GM18907 (cell line): ENCODE measurements around the gene BICDL2.

ENCODE experiments used
- ATAC-seq: cut with Tn5 transposase; IDR thresholded peaks from one replicate; pipeline ENCODE4 v1.9.1; 2021; ENCODE audit warnings: mild to moderate bottlenecking, moderate library complexity; ENCODE audit not compliant: unreplicated experiment

The BICDL2 gene

DNA sequence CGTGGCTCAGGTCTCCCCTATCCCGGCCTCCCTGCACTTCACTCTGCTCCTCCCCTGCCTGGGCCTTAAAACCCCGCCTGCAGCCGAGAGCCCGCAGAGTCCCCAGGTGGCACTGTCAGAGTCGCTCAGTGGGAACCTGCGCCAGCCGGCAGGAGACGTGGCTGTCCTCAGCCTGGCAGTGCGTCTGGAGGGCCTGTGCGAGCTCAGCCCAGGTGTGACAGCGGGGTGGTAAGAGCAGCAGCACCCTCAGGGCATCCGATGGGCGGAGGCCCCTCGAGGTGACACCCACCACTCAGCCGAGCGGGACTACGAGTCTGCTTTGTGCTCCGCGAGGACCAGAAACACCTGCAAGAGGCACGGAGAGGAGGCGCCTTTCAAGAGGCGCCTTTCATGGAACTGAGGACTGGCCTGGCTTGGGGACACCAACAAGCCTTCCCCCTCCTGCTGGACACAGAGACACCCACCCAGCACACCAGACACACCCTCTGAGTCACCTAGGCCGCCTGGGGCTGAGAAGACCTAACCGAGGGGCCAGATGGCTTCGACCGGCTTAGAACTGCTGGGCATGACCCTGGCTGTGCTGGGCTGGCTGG, 23.8 kb downstream of the BICDL2 start, which contains the start of gene CLDN9:
TSS of gene CLDN9 (plus strand) at position 96 of the 593 bp plus-strand sequence. CDS start at position 536, 440 bp downstream.
- ATAC-seq, result no peak

GRCh38 chr16:3012246-3012645, 24.5 kb downstream of the BICDL2 start:
- no peak for ATAC-seq

DNA sequence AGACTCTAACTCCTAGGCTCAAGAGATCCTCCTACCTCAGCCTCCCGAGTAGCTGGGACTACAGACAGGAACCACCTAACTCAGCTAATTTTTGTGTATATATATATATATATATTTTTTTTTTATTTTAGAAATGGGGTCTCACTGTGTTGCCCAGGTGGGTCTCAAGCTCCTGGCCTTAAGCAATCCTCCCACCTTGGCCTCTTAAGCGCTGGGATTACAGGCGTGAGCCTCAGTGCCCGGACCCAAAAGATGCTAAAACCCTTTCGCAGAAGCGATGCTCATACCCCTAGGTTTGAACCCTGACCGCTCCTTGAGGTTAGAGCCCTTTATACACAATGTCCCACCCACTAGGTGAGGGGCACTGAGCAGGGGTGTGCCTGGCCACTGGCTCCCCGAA, 26.2 kb downstream of the BICDL2 start:
- ATAC-seq, result no peak

DNA sequence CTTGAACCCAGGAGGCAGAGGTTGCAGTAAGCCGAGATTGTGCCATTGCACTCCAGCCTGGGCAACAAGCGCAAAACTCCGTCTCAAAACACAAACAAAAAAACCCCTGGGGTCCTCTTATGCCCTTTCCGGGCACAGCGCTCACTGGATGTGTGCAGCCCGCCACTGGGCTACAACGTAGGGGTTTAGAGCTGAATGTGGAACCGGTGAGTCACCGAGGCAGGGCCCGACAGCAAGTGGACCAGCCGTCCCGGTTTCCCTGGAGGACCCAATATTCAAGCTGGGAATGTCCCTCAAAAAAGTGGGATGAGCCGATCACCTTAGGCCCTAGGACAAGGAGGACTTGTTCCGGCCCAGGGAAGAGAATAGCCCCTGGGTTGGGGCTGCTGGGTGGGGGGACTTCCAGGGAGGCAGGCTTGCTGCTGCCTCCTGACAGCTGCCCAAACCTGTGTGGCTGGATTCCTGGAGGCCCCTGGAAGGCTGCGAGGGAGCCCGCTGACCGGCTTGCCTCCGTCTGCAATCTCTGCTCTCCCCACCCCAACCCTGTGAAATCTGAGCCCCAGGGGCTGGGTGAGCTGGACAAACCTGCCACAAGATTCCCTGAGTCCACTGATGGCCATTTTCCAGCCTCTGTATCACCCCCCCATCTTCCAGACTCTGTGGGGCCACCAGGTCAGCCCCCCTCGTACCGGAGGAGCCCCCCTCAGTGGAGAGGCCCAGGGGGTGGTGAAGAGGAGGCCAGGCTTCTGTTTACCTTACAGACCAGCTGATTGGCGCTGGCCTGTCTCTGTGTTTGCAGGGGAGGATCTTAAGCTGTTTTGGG, 27.0 kb downstream of the BICDL2 start:
- ATAC-seq, result no peak

GRCh38 chr16:3008690-3009037, 28.1 kb downstream of the BICDL2 start:
- no peak for ATAC-seq

GRCh38 chr16:3007957-3008689, 28.6 kb downstream of the BICDL2 start:
- no peak for ATAC-seq

GRCh38 chr16:3007059-3007956, 29.4 kb downstream of the BICDL2 start:
- ATAC-seq, result no peak

DNA sequence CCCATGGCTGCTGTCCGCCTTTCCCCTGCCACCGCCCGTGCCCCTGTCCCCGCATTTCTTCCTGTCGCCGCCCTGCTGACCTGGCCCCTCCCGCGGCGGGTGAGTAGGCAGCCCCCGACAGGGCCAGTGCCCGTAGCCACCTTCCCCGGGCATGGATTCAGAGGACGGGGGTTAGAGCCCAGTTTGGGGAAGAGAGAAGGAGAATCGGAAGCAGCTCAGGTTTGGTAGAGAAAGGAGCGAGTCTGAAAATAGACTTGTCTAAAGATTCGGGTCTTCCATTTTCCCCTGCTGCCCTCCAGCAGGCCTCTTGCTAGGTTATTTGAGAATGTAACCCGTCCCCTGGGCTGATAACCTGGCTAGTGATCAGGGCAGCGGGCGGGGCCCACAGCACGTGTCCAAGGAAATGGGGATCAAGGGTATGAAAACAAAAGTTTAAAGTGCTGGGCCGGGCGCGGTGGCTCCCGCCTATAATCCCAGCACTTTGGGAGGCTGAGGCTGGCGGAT, 31.9 kb downstream of the BICDL2 start:
- no peak for ATAC-seq

DNA sequence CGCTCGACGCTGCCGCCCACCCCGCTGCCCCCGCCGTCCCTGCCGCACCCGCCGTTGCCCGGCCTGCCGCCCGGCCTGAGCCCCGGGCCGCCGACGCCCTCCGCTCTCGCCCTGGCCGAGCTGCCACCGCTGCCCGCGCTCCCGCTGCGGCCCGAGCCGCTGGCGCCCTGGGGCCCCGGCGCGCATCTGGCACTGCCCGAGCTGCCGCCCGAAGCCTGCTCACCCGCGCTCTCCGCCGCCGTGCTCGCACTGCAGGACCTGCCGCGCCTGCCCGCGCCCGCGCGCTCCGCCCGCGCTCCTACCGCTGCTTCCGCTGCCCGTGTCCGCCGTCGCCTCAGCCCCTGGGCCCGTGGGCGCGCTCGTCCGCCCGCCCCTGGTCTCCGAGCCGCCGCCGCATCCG, 32.4 kb downstream of the BICDL2 start:
- peak; percentile 7 for ATAC-seq

DNA sequence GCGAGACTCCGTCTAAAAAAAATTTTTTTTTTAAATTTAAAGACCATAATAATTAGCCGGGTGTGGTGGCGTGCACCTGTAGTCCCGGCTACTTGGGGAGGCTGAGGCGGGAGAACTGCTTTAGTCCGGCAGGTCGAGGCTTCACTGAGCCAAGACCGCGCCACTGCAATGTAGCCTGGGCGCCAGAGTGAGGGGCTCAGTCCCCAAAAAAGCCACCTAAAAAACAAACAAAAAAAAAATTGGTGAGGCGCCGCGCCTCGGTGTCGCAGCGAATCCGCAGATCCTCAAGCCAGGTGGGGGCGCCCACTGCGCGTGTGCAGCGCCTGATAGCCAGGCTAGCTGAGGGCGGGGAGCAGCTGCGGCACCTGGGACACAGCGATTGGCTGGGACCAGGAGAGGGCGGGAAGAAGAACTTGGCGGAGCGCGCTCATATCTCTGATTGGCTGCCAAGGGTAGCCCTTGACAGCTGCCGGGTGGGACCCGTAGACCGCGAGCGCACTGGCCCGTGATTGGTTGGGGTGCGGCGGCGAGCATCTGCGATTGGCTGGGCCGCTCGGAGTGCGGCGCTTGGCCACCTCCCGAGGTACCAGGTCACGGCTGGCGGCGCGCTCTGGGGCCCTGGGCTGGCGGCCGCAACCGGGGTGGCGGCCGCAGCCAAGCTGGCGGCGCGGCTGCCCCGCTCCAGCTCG, 33.0 kb downstream of the BICDL2 start:
- peak; percentile 89 for ATAC-seq

DNA sequence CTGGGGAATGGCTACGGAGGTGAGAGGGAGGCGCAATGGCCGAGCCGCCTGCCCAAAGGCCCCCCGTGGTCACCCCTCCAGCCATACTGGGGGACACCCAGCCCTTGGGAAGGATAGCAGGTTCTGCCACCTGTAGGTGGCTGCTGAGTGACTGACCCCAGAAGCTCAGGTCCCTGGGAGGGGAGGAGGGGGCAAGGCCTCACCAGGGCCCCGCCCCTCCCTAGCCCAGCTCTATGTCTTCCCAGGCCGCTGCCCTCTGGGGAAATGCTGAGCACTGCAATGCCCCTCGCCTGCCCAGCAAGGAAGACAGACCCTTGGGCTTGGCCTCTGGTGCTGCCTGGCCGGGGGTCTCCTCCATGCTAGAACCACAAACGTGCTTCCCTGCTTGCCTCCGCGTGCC, 35.4 kb downstream of the BICDL2 start:
- ATAC-seq, result no peak

DNA sequence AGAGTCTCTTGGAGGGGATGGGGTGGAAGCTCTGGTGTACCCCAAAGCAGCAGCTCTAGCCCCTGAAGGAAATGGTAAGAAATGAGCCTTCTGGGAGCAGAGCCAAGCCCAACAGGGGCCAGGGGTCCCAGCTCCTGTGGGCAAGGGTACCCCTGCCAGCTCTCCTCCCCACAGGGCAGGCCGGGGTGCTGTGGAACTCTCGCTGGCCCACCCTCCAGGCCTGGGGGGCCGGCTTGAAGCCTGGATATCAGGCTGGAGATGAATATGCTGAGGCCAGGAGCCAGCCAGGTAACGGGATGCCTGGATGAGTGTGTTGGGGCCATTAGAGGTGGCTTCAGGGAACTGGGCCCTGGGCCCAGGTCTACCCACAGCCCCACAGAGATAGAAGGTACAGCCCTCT, 36.2 kb downstream of the BICDL2 start:
- ATAC-seq, result no peak

DNA sequence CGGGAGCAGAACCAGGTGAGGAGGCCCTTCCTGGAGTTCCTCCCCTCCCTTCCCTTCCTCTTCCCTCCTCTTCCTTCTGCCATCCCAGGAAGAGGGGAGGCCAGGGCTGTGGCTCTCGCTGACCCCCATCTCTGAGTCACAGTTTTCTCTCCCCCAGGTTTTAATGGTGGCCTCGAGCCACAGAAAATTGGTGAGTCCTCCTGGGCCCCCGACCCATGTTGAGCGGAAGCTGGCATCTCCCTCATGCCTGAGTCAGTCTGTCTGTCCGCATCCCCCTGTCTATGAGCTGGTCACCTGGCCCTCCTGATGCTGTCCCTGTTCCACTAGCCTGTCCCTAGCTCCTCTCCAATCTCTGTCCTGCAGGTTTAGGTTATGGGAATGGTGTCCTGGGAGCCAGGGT, 36.8 kb downstream of the BICDL2 start:
- ATAC-seq, result no peak

- no peak for ATAC-seq
These were observed 40.4 kb downstream of the BICDL2 start for GRCh38 chr16:2996298-2996697.

GRCh38 chr16:2992383-2993081, 44.2 kb downstream of the BICDL2 start:
- no peak for ATAC-seq

- no peak for ATAC-seq
These were observed 45.0 kb downstream of the BICDL2 start for GRCh38 chr16:2991566-2992261.

DNA sequence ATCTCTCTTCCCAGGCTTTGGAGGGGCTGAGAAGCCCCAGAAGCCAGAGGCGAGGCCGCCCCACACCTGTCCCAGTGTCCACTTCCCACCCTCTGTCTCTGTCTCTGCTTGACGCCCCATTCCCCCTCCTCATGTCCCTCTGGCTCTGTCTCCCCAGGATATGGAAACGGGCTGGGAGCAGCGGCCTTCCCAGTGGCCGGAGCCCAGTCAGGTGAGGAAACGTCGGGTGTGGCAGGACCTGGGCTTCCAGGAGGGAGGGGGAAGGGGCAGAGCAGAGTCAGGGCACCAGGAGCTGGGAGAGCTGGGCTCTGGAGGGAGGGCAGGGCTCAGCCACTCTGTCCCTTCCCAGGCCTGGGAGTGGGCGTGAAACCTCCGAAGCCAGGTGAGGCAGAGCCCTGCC, 45.9 kb downstream of the BICDL2 start:
- ATAC-seq, result no peak

DNA sequence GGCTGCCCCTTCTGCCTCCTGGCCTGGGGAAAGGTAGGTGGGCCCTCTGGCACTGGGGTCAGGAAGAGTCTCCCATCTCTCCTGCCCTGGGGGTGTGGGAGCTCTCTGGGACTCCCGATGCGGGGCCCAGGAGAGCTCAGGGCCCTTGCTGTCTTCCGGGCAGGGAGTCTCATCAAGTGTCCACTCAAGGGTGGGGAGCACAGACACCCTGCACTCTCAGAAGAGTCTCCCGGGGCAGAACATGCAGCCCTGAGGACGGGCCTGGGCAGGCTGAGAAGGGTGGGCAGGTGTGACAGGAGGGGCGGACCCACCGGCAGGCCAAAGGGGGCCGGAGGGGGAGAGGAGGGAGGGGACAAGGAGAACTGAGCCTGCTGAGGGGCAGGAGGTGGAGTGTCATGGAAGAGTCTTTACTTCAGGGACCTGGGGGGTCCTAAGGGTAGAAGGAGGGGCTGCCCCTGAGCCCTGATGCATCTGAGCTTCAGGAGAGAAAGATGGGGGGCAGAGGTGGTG, 48.1 kb downstream of the BICDL2 start:
- no peak for ATAC-seq

DNA sequence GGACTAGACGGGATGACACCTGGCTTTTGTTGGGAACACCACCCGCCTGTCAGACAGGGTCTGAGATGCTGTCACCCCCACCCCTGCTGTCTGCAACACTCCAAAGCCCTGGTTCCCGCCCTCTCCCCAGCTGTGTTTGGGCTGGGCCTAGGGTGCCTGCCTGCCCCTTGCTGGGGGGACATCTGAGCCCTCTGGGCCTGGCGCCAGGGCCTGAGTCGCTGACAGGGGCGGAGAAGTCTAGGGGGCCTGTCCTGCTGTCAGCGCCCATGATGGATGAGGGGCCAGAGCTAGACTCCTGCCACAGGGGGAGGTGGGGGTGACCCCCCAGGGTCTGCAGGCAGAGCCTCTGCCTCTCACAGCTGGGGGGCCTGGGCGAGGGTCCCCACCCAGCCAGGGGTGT, 48.9 kb downstream of the BICDL2 start:
- ATAC-seq, result no peak
